Activated T-helper 1 cell treated with anti-CD3 and anti-CD28 coated beads, Interleukin-12 subunit alpha, Interleukin-12 subunit beta, Interleukin-2, Interleukin-4 antibody, amounts not matched to agents 30 ng/mL and 10 ng/mL and 1 ng/mL, durations not matched to agents 14 hours and 24 hours and 36 hours (primary cell): ENCODE measurements around the gene OBSCN. TPM values are rescaled to one million over a fixed set of nuclear protein-coding genes. Genes with fewer than 3 reads are reported as not detected.

Experiments used
- DNase-seq: peaks from one replicate; pipeline ENCODE4 v3.0.0; 2021; ENCODE audit warnings: low spot score
- H3K27ac Mint-ChIP-seq: one replicate; pipeline ENCODE4 v1.8.0; 2021; ENCODE audit warnings: mild to moderate bottlenecking, mixed read lengths
- H3K27me3 Mint-ChIP-seq: one replicate; pipeline ENCODE4 v1.8.0; 2022; ENCODE audit warnings: mild to moderate bottlenecking, moderate library complexity, mixed read lengths; ENCODE audit not compliant: insufficient read depth
- H3K36me3 Mint-ChIP-seq: one replicate; pipeline ENCODE4 v1.8.0; 2021; ENCODE audit warnings: low read depth, mixed read lengths
- H3K4me1 Mint-ChIP-seq: one replicate; pipeline ENCODE4 v1.8.0; 2021; ENCODE audit warnings: low read depth, mixed read lengths
- H3K4me3 Mint-ChIP-seq: one replicate; pipeline ENCODE4 v1.8.0; 2021; ENCODE audit warnings: mild to moderate bottlenecking, moderate library complexity, mixed read lengths
- H3K9me3 Mint-ChIP-seq: one replicate; pipeline ENCODE4 v1.8.0; 2021; ENCODE audit warnings: mixed read lengths
- intact Hi-C: fragments of 100-400 bp; cut with micrococcal nuclease; formaldehyde crosslinking; loops from one replicate; pipeline ENCODE4 v1.15.1; 2024
- total RNA-seq: library from RNA; stranded (reverse); gene quantifications from 2 replicates; pipeline ENCODE4 v1.2.3, GENCODE V29; 2022

Gene OBSCN
- total RNA-seq, 1 donor from 2014 or later = 15.2 TPM

- H3K4me3 Mint-ChIP-seq = no peak overlapping the region
- intact Hi-C loops = no loop called here
Observed at GRCh38 chr1:228342627-228343190, 134.9 kb downstream of the OBSCN start.

GRCh38 chr1:228343191-228343661 is 135.4 kb downstream of the OBSCN start:
- Mint-ChIP-seq H3K27me3 (no peaks in the 10 kb centered on the region), H3K4me3 (no peak overlapping the region), H3K27ac (no peak overlapping the region), H3K36me3 (no peaks in the 10 kb centered on the region), H3K9me3 (peaks cover 15% of the 10 kb centered on the region), H3K4me1 (no peaks in the 10 kb centered on the region)
- no peak for DNase-seq
- intact Hi-C loops = no loop called here

More at GRCh38 chr1:228342627-228343190, 134.9 kb downstream of the OBSCN start:
- no peak for DNase-seq
- peaks cover 15% of the 10 kb centered on the region for H3K9me3 Mint-ChIP-seq
- no peaks in the 10 kb centered on the region for H3K4me1 Mint-ChIP-seq
- H3K36me3 Mint-ChIP-seq = no peaks in the 10 kb centered on the region
- no peaks in the 10 kb centered on the region for H3K27me3 Mint-ChIP-seq
- no peak overlapping the region for H3K27ac Mint-ChIP-seq

DNA sequence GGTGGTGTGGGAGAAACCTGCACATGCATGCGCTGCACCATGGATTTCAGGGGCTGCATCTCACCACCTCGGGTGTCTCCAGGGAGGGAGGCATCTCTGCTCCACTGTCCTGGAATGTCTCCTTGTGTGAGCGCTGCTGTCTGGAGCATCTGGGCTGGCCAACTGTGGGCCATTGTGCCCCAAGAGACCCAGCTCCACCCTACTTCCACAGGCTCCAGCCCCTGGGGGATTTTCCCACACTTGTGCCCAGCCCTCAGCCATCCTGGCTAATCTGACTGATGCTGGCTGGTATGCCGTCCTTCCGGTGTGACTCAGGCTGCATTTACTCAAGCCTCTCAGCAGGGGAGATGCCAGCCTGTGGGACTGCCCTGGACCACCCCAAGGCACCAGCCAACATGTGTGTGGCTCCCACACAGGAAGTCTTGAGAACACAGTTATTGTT is 136.8 kb downstream of the OBSCN start:
- H3K9me3 Mint-ChIP-seq = peaks cover 15% of the 10 kb centered on the region
- H3K27me3 Mint-ChIP-seq = no peaks in the 10 kb centered on the region
- intact Hi-C loops = no loop called here
- no peak overlapping the region for H3K27ac Mint-ChIP-seq
- no peak for DNase-seq
- no peak overlapping the region for H3K4me3 Mint-ChIP-seq
- H3K4me1 Mint-ChIP-seq = no peaks in the 10 kb centered on the region
- H3K36me3 Mint-ChIP-seq = no peaks in the 10 kb centered on the region

DNA sequence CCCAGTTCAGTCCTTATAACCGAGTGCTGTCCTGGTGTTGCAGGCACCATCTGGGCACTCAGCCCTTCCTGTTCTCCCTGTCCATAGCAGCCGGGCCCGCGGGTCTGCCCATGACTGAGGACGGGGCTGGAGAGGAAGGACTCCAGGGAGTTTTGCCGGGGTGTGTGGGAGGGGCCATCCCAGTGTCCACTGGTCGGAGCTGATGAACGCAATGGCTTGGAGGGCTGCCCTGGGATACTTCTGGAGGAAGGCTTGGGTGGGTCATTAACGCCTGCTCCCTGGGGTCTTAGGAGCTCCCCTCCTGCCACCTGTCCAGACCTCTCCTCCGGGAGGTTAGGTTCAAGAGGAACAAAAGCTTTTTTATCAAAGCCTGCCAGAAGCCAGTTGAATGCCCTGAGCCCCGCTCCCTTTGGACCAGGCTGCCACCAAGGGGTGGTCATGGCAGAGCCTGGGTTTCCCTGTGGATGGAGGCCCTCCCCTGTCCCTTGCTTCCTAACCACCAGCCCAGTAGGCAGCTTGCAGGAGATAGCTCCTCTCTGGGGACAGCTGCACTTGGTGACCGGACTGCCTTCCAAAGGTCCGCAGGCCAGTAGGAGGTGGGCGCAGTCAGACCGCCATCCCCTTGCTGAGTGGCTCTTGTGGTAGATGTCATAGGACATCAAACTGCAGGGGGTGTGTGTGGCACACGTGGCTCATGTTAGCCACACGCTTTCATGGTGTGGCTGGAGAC is 137.5 kb downstream of the OBSCN start:
- no peak for DNase-seq

DNA sequence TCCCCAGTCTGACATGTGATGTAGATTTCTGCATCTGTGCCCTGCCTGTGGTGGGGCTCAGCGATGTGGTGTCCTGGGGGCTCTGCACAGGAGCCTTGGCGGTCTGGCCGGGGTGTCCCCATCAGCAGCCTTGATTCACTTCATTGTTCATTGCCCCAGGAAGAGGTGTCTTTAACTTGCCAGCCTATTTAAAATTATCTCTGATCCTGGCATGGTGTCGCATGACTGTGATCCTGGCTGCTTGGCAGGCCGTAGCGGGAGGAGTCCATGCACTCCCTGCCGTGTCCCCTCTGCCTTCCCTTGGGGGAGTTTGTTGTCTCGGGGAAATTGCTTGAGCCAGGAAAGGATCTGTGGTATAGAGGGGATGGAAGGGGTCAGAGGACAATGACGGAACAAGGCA is 138.9 kb downstream of the OBSCN start:
- Mint-ChIP-seq H3K36me3 (no peaks in the 10 kb centered on the region), H3K4me3 (no peak overlapping the region), H3K9me3 (peaks cover 15% of the 10 kb centered on the region), H3K27me3 (no peaks in the 10 kb centered on the region), H3K27ac (no peak overlapping the region), H3K4me1 (no peaks in the 10 kb centered on the region)
- intact Hi-C loops = no loop called here
- no peak for DNase-seq

More for the DNA sequence above, 137.5 kb downstream of the OBSCN start:
- no peak overlapping the region for H3K4me3 Mint-ChIP-seq
- H3K27ac Mint-ChIP-seq = no peak overlapping the region
- no peaks in the 10 kb centered on the region for H3K36me3 Mint-ChIP-seq
- no peaks in the 10 kb centered on the region for H3K27me3 Mint-ChIP-seq
- intact Hi-C loops = no loop called here
- no peaks in the 10 kb centered on the region for H3K4me1 Mint-ChIP-seq
- peaks cover 15% of the 10 kb centered on the region for H3K9me3 Mint-ChIP-seq

- Mint-ChIP-seq H3K4me1 (no peaks in the 10 kb centered on the region), H3K4me3 (no peak overlapping the region), H3K36me3 (no peaks in the 10 kb centered on the region), H3K27me3 (no peaks in the 10 kb centered on the region), H3K9me3 (peaks cover 15% of the 10 kb centered on the region), H3K27ac (no peak overlapping the region)
- intact Hi-C loops = no loop called here
- DNase-seq = no peak
Observed at GRCh38 chr1:228347181-228347580, 139.3 kb downstream of the OBSCN start.

DNA sequence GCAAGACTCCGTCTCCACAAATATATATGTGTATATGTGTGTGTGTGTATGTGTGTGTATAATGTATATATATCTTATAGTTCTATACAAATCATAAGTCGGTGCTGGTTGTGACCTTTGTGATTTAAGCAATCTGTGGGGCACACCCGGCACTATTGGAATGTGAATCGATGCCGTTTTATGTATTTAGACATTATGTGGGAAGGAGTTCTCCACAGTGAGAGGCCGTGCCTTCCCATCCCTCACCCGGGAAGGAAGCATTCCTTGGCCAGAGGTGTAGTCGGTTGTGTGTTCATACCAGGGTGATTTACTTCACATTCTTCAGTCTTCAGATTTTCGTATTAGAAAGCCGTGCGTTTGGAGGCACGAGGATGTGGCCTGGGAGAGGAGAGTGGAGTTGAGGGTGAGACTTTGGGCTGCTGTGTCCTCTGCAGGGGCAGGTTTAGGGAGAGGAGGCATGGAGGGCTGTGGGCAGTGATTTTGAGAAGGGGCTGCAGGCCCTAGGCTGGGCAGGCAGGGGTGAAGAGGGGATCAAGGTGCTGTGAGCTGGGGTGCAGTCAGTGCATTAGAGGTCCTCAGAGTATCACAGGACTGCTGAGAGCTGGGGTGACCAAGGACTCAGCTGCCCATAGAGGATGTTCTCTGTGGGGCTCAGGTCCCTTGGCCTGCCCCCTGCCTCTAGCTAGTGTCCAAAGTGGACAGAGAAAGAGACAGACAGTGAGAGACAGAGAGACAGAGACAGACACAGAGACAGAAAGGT is 141.0 kb downstream of the OBSCN start:
- no peak overlapping the region for H3K27ac Mint-ChIP-seq
- no peaks in the 10 kb centered on the region for H3K36me3 Mint-ChIP-seq
- H3K4me1 Mint-ChIP-seq = no peaks in the 10 kb centered on the region
- H3K9me3 Mint-ChIP-seq = peaks cover 5% of the 10 kb centered on the region
- H3K27me3 Mint-ChIP-seq = no peaks in the 10 kb centered on the region
- no peak for DNase-seq
- intact Hi-C loops = no loop called here
- no peak overlapping the region for H3K4me3 Mint-ChIP-seq

DNA sequence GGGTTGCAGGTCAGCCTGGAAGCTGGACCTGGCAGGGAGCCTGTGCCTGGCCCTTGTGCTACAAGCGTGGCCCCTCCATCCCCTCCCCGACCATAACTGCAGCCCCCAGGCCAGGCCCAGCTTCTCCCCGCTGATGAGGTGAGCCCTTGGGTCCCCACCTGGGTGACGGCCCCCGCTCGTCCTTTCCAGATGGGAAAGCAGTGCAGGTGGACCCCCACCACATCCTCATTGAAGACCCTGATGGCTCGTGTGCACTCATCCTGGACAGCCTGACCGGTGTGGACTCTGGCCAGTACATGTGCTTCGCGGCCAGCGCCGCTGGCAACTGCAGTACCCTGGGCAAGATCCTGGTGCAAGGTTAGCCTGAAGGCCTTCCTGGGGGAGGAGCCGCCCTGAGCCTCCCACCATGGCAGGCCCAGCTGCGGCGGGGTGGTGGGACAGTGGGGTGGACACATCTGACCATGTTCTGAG is 141.9 kb downstream of the OBSCN start:
- DNase-seq = no peak
- no peaks in the 10 kb centered on the region for H3K4me1 Mint-ChIP-seq
- intact Hi-C loops = no loop called here
- H3K36me3 Mint-ChIP-seq = no peaks in the 10 kb centered on the region
- H3K27me3 Mint-ChIP-seq = no peaks in the 10 kb centered on the region
- H3K27ac Mint-ChIP-seq = no peak overlapping the region
- H3K9me3 Mint-ChIP-seq = no peaks in the 10 kb centered on the region
- H3K4me3 Mint-ChIP-seq = no peak overlapping the region

DNA sequence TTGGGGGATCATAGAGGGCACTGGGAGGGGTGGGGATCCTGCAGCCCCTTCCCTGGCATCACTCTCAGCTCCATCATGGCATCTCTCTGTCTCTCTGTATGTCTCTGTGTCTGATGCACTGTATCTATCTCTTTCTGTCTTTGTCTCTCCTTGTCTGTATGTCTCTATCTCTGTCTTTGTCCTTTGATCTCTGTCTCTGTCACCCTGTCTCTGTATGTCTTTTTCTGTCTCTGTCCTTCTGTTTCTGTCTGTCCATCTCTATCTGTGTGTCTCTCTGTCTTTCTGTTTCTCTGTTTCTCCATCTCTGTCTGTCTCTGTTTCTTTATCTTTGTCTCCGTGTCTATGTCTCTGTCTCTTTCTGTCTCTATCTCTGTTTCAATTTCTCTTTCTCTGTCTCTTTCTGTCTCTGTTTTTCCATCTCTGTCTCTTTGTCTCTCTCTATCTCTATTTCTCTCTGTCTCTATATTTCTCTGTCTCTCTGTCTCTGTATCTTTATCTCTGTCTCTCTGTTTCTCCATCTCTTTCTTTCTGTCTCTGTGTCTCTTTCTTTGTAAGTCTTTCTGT is 142.4 kb downstream of the OBSCN start:
- intact Hi-C loops = no loop called here
- no peak overlapping the region for H3K27ac Mint-ChIP-seq
- H3K9me3 Mint-ChIP-seq = no peaks in the 10 kb centered on the region
- no peak for DNase-seq
- H3K27me3 Mint-ChIP-seq = no peaks in the 10 kb centered on the region
- no peaks in the 10 kb centered on the region for H3K4me1 Mint-ChIP-seq
- H3K36me3 Mint-ChIP-seq = no peaks in the 10 kb centered on the region
- no peak overlapping the region for H3K4me3 Mint-ChIP-seq

GRCh38 chr1:228350831-228351781 is 143.3 kb downstream of the OBSCN start:
- H3K4me3 Mint-ChIP-seq = no peak overlapping the region
- H3K27ac Mint-ChIP-seq = no peak overlapping the region
- H3K27me3 Mint-ChIP-seq = peaks cover 2% of the 10 kb centered on the region
- intact Hi-C loops = no loop called here
- DNase-seq = no peak
- H3K4me1 Mint-ChIP-seq = no peaks in the 10 kb centered on the region
- no peaks in the 10 kb centered on the region for H3K9me3 Mint-ChIP-seq
- no peaks in the 10 kb centered on the region for H3K36me3 Mint-ChIP-seq

DNA sequence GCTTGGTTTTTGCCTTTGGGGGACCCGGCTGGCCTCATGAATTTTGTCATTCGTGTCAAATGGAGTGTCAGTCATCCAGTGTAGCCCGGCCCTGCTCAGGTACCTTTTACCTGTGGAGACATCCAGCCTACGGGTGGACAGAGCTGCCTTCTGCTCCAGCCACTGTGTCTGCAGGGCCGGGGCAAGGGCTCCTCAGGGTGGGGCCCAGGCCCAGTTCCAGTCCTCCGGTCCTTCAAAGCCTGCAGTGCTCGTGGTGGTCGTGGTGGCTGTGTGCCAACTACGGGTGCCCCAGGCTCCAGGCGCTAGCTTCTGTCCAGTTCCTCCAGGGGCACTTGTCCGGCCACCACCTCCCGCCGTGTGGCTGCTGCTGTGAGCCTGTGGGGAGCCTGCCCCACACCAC is 144.0 kb downstream of the OBSCN start:
- Mint-ChIP-seq H3K9me3 (no peaks in the 10 kb centered on the region), H3K27me3 (peaks cover 2% of the 10 kb centered on the region), H3K4me1 (no peaks in the 10 kb centered on the region), H3K36me3 (no peaks in the 10 kb centered on the region), H3K4me3 (no peak overlapping the region), H3K27ac (no peak overlapping the region)
- DNase-seq = no peak
- intact Hi-C loops = no loop called here
